22Rv1 (cell line): ENCODE measurements around the gene ARID1B.

Source experiments
- H3K27ac ChIP-seq: fragments of 450-650 bp; 2 replicates; pipeline ENCODE4 v1.5.1; 2017
- ZFX ChIP-seq: fragments of 450-650 bp; IDR thresholded peaks from 2 replicates; pipeline ENCODE4 v1.6.1; 2017; ENCODE audit warnings: antibody characterized with exemption, borderline replicate concordance
- TF ChIP-seq, protein P1 (sequence below): fragments of 450-650 bp; IDR thresholded peaks from 2 replicates; pipeline ENCODE4 v1.5.1; 2017; ENCODE audit warnings: mild to moderate bottlenecking

ARID1B gene

DNA sequence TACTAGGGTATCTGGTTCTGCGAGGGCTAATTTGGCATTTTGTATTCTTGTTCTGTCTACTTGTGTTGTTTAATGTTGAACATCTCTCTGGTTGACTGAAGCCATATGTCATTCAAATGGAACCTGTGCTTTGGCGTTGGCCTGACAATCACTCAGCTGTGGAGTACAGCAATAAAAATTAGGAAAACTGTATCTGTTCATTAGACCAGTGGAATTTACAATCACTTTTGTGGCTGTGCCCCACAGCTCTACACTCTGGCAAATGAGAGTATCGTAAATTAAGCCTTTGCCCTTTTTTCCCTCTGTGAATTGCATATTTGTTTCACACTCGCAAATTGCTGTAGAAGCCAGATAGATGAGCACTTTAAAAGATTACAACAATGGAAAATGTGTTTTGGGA is 102.0 kb downstream of the ARID1B start:
- no peak for TF ChIP-seq ZFX
- TF ChIP-seq, protein P1, sequence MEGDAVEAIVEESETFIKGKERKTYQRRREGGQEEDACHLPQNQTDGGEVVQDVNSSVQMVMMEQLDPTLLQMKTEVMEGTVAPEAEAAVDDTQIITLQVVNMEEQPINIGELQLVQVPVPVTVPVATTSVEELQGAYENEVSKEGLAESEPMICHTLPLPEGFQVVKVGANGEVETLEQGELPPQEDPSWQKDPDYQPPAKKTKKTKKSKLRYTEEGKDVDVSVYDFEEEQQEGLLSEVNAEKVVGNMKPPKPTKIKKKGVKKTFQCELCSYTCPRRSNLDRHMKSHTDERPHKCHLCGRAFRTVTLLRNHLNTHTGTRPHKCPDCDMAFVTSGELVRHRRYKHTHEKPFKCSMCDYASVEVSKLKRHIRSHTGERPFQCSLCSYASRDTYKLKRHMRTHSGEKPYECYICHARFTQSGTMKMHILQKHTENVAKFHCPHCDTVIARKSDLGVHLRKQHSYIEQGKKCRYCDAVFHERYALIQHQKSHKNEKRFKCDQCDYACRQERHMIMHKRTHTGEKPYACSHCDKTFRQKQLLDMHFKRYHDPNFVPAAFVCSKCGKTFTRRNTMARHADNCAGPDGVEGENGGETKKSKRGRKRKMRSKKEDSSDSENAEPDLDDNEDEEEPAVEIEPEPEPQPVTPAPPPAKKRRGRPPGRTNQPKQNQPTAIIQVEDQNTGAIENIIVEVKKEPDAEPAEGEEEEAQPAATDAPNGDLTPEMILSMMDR = no peak
- H3K27ac ChIP-seq = no peak overlapping the region

GRCh38 chr6:156879591-156879990 is 102.4 kb downstream of the ARID1B start:
- H3K27ac ChIP-seq = no peak overlapping the region
- TF ChIP-seq, protein P1 = no peak
- no peak for TF ChIP-seq ZFX

GRCh38 chr6:156880913-156881312 is 103.7 kb downstream of the ARID1B start:
- no peak overlapping the region for H3K27ac ChIP-seq
- TF ChIP-seq ZFX = no peak
- TF ChIP-seq, protein P1 = no peak

DNA sequence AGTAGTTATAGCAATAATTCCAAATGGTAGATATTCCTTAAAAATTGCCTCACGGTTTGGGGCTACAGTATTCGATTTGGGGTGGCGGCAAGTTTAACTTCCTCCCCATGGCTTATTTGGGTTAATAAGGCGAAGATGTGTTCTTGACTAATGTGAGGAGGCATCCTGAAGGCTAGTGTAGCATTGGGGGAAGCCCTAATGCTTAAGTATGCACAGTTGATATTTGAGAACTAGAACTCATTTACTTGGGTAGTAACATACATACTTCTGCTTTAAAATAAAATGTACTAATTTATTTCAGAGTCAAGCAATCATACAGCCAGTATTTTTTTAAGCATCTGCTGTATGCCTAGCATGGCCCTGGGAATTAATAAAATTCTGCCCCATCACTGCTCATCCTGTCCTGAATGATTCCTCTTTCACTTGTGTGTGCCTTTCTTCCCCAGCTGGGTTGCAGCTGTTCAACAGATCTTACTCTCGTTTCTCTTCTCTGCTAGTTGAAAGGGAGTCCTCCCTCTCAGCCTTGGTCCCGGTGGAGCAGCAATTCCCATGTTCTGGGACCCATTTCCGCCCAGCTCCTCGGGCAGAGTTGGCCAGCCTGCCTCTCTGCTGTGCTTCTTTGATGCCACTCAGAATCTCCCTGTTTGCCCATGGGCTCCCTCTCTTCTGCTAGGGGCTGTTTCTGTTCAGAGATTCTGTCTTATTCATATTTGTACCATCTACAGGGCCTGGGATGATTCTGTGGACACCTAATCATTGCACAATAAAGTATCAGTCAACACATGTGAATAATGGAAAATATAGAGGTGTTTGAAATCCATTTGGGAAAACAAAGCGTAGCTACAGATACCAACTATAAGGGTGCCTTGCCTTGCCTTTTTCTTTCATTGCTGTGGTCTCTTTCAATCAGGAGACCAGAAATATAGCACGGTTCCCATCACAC is 104.8 kb downstream of the ARID1B start:
- TF ChIP-seq, protein P1 = no peak
- no peak for TF ChIP-seq ZFX
- H3K27ac ChIP-seq = no peak overlapping the region

DNA sequence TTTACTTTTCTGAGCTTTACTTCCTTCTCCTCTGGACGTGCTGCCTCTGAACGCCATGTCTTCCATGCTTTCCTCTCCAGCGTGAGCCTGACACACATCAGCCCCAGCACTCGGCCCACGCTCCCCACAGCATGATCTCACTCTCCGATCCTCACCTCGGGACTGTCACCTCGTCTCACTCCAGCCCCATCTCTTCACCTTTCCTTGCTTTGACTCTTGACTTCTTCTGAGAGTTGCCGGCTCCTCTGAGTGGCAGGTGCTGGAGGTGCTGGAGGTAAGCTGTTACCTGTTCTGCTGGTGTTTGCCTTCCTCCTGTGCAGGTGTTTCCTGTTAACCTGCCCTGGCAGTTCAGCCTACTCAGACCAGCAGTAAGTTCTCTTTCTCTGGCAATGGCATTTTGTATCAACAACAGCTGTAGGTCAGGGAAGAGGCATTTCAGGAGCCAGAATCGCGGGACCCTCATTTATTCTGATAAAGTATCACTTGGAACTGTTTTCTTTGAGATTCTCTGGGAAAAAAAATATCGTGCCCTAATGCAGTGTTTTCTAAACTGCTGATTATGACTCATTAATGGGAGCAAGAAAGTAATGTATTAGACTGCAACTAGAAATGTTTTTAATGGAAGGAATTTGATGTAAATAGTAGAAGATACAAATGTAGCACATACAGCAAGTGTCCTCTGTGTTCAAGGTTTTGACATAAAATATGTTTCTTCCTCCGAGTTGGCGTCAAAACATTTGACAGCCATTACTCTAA is 106.5 kb downstream of the ARID1B start:
- no peak for TF ChIP-seq ZFX
- TF ChIP-seq, protein P1 = no peak

DNA sequence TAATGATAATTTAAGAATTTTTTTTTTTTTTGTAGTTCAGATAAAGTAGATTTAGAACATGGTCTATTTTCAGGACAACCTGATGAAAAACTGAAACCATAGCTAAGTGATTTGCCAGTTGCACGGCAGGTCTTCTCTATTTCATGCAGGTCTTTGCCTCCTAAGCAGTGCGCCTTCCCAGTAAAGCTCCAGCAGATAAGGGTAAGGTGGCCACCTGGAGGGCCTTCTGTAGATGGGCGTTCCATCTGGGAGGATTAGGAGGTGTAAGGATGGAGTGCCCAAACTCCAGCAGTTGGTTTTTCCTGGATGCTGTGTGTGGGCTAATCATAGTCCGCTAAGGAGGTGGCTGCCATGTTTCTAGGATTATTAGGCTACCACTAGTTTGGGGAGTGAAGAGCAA is 107.1 kb downstream of the ARID1B start:
- TF ChIP-seq, protein P1 = no peak
- no peak for TF ChIP-seq ZFX

More for the DNA sequence above, 106.5 kb downstream of the ARID1B start:
- H3K27ac ChIP-seq = no peak overlapping the region

GRCh38 chr6:156885562-156885961 is 108.4 kb downstream of the ARID1B start:
- TF ChIP-seq, protein P1 = no peak
- TF ChIP-seq ZFX = no peak
- H3K27ac ChIP-seq = no peak overlapping the region

More for the DNA sequence above, 107.1 kb downstream of the ARID1B start:
- no peak overlapping the region for H3K27ac ChIP-seq
